HepG2 (cell line): Measurements from ENCODE around the gene DCAF6. TPM values are rescaled to one million over a fixed set of nuclear protein-coding genes. Genes with fewer than 3 reads are reported as not detected.

ENCODE experiments used
- ATAC-seq: fragments of 200-7000 bp; cut with Tn5 transposase; 3 replicates; pipeline ENCODE4 v1.9.1; 2020; ENCODE audit warnings: mild to moderate bottlenecking, moderate library complexity
- BruUV-seq: library from RNA; stranded (reverse); fragments of 400-500 nt; replicated peaks from 2 replicates; lab custom pipeline; 2021; lab: Mats Ljungman, UMichigan
- CTCF ChIA-PET: fragments of 300-600 bp; formaldehyde crosslinking; extraction: SDS; loops from one replicate; lab custom pipeline; 2021; ENCODE audit warnings: low total read pairs, inconsistent platforms, low intra/inter-chr PET ratio; lab: Yijun Ruan, JAX
- POLR2A ChIA-PET: fragments of 350-600 bp; sonication (Branson Sonifier 250); formaldehyde crosslinking; loops from one replicate; lab custom pipeline; 2020; ENCODE audit warnings: antibody characterized with exemption, inconsistent platforms; lab: Yijun Ruan, JAX
- DNase-seq: peaks from one replicate; pipeline ENCODE4 v3.0.0-alpha.2; 2015; ENCODE audit warnings: low spot score
- FAIRE-seq: peaks from 3 replicates; lab custom pipeline; 2011; peaks lifted over from hg19 to GRCh38; lab: Jason Lieb, UNC
- H2AFZ ChIP-seq: one replicate; pipeline ENCODE4 v1.6.1; 2011; ENCODE audit warnings: low read length, inconsistent platforms
- H3K27ac ChIP-seq: fragments of 300-600 bp; 3 replicates; pipeline ENCODE4 v1.8.0; 2011; ENCODE audit warnings: mixed run types, mild to moderate bottlenecking, mixed read lengths, low read length, inconsistent platforms; ENCODE audit not compliant: insufficient read depth; ENCODE audit errors: extremely low read length
- H3K27me3 ChIP-seq, 2 experiments: fragments of 200-600 bp in 1 of 2; 2 replicates in 1 of 2; 3 replicates in 1 of 2; pipeline versions ENCODE4 v1.6.0 to v1.8.0; 2011; ENCODE audit warnings: low read length in 2 of 2, mild to moderate bottlenecking in 2 of 2, moderate library complexity in 2 of 2, inconsistent platforms in 1 of 2; ENCODE audit not compliant: insufficient read depth in 2 of 2, control insufficient read depth in 1 of 2
- H3K36me3 ChIP-seq, 2 experiments: fragments of 200-600 bp in 1 of 2; replicated peaks in 1 of 2; 2 replicates in 1 of 2; 3 replicates in 1 of 2; pipeline versions ENCODE4 v1.5.1 to v1.8.0; 2011; ENCODE audit warnings: low read length in 2 of 2, inconsistent platforms in 1 of 2; ENCODE audit not compliant: insufficient read depth in 2 of 2, control insufficient read depth in 1 of 2
- H3K4me1 ChIP-seq: 2 replicates; pipeline ENCODE4 v1.5.1; 2012; ENCODE audit warnings: low read length, inconsistent platforms; ENCODE audit not compliant: insufficient read depth
- H3K4me2 ChIP-seq: 2 replicates; pipeline ENCODE4 v1.6.0; 2011; ENCODE audit warnings: low read depth, low read length, inconsistent platforms
- H3K4me3 ChIP-seq, 3 experiments: fragments of 200-600 bp in 1 of 3; sonication (generic), shearing (Covaris generic) in 1 of 3; replicated peaks in 1 of 3; 2 replicates each; pipeline ENCODE4 v1.5.1; 2011 to 2016; ENCODE audit warnings: low read length in 3 of 3, inconsistent platforms in 2 of 3, low read depth in 2 of 3, mild to moderate bottlenecking in 2 of 3, control low read depth in 1 of 3, mixed read lengths in 1 of 3; ENCODE audit not compliant: insufficient read depth in 1 of 3
- H3K79me2 ChIP-seq: one replicate; pipeline ENCODE4 v1.6.1; 2011; ENCODE audit warnings: low read length, inconsistent platforms; ENCODE audit not compliant: insufficient read depth
- H3K9ac ChIP-seq: 2 replicates; pipeline ENCODE4 v1.6.0; 2011; ENCODE audit warnings: mild to moderate bottlenecking, low read depth, low read length, inconsistent platforms; ENCODE audit not compliant: insufficient read depth
- H3K9me3 ChIP-seq: 2 replicates; pipeline ENCODE4 v1.5.1; 2012; ENCODE audit warnings: mild to moderate bottlenecking, low read length
- H4K20me1 ChIP-seq: 2 replicates; pipeline ENCODE4 v1.6.0; 2011; ENCODE audit warnings: inconsistent platforms, mild to moderate bottlenecking, low read length, moderate library complexity; ENCODE audit not compliant: insufficient read depth
- CEBPG ChIP-seq: IDR thresholded peaks from 2 replicates; pipeline ENCODE4 v1.6.1; 2016
- GATAD2A ChIP-seq: IDR thresholded peaks from 2 replicates; pipeline ENCODE4 v1.6.1; 2016
- HOXA5 ChIP-seq: sonication (generic); formaldehyde crosslinking; IDR thresholded peaks from 2 replicates; pipeline ENCODE4 v1.4.0; 2020; ENCODE audit warnings: missing genetic modification reagents
- KDM2A ChIP-seq: sonication (generic); formaldehyde crosslinking; IDR thresholded peaks from 2 replicates; pipeline ENCODE4 v1.4.0; 2020; ENCODE audit warnings: low read depth, missing genetic modification reagents, borderline replicate concordance
- KDM6A ChIP-seq: IDR thresholded peaks from 2 replicates; pipeline ENCODE4 v1.6.1; 2016; ENCODE audit warnings: low read depth
- KLF12 ChIP-seq: sonication (generic); formaldehyde crosslinking; IDR thresholded peaks from 2 replicates; pipeline ENCODE4 v1.4.0; 2020; ENCODE audit warnings: missing genetic modification reagents, borderline replicate concordance
- PHF21A ChIP-seq: sonication (generic); formaldehyde crosslinking; IDR thresholded peaks from 2 replicates; pipeline ENCODE4 v1.5.0; 2020; ENCODE audit warnings: mild to moderate bottlenecking, missing genetic modification reagents
- PLRG1 ChIP-seq: fragments of 450-650 bp; conservative IDR thresholded peaks from 2 replicates; pipeline ENCODE4 v1.6.1; 2016
- SRSF4 ChIP-seq: fragments of 200-400 bp; formaldehyde crosslinking; IDR thresholded peaks from one replicate; pipeline ENCODE4 v1.6.1; 2018; ENCODE audit warnings: mild to moderate bottlenecking, low read depth, low read length, moderate library complexity; ENCODE audit not compliant: poor library complexity, severe bottlenecking
- TCF7 ChIP-seq: sonication (generic); IDR thresholded peaks from 2 replicates; pipeline ENCODE4 v1.6.1; 2016; ENCODE audit warnings: antibody characterized with exemption, low read depth
- ZFX ChIP-seq: sonication (generic); formaldehyde crosslinking; IDR thresholded peaks from 2 replicates; pipeline ENCODE4 v1.4.0; 2020; ENCODE audit warnings: mild to moderate bottlenecking, low read depth, missing genetic modification reagents, moderate library complexity
- ZFY ChIP-seq: sonication (generic); formaldehyde crosslinking; IDR thresholded peaks from 2 replicates; pipeline ENCODE4 v1.4.0; 2020; ENCODE audit warnings: missing genetic modification reagents
- ZKSCAN1 ChIP-seq: fragments of 150-350 bp; IDR thresholded peaks from 2 replicates; pipeline ENCODE4 v1.6.1; 2014; ENCODE audit warnings: low read length
- ZNF543 ChIP-seq: sonication (generic); formaldehyde crosslinking; IDR thresholded peaks from 2 replicates; pipeline ENCODE4 v1.4.0; 2020; ENCODE audit warnings: mild to moderate bottlenecking, missing genetic modification reagents
- ZNF615 ChIP-seq: sonication (generic); formaldehyde crosslinking; IDR thresholded peaks from 2 replicates; pipeline ENCODE4 v1.5.0; 2020; ENCODE audit warnings: mild to moderate bottlenecking, missing genetic modification reagents, borderline replicate concordance
- ZNF644 ChIP-seq: IDR thresholded peaks from 2 replicates; pipeline ENCODE4 v1.6.1; 2016; ENCODE audit warnings: low read depth
- WGBS: methylation state at CpG from one replicate; pipeline ENCODE4 v1.1.6; 2017; ENCODE audit warnings: low lambda C conversion rate; 5-methylcytosine and 5-hydroxymethylcytosine counted together
- in situ Hi-C: cut with HindIII; loops from 2 replicates; pipeline ENCODE4 v1.10.0; 2017; ENCODE audit warnings: low pct_unique_long_range_greater_than_20kb; ENCODE audit not compliant: extremely low pct_ligation_motif_present
- intact Hi-C: fragments of 100-400 bp; cut with micrococcal nuclease; formaldehyde crosslinking; loops from one replicate; pipeline ENCODE4 v1.10.0; 2022; ENCODE audit not compliant: unreplicated experiment
- polyA plus RNA-seq, 8 experiments: library from polyadenylated mRNA; depleted of rRNA in 3 of 8; stranded (reverse) in 7 of 8; unstranded in 1 of 8; fragments of >200 nt; fragmentation: Illumina TruSeq in 4 of 8; extraction: Trizol in 4 of 8; gene quantifications; 2 replicates each; pipeline versions ENCODE4 v1.2.1 to v1.2.3, GENCODE V29; 2011 to 2016; ENCODE audit warnings: low read depth in 4 of 8, missing spikeins in 1 of 8, mixed read lengths in 1 of 8; ENCODE audit not compliant: insufficient read depth in 1 of 8
- total RNA-seq, 5 experiments: library from RNA; depleted of rRNA; stranded (reverse); fragments of >200 nt; fragmentation: Illumina TruSeq; extraction: Trizol; gene quantifications; 2 replicates each; pipeline ENCODE4 v1.2.3, GENCODE V29; 2016; ENCODE audit warnings: low read depth in 1 of 5
- TF ChIP-seq, protein P1 (sequence below): sonication (generic); formaldehyde crosslinking; conservative IDR thresholded peaks from 2 replicates; pipeline ENCODE4 v1.8.1; 2023; ENCODE audit warnings: missing genetic modification reagents
- TF ChIP-seq, protein P2 (sequence below): sonication (generic); IDR thresholded peaks from 2 replicates; pipeline ENCODE4 v1.6.1; 2016; ENCODE audit warnings: low read depth, borderline replicate concordance
- TF ChIP-seq, protein P3 (sequence below): sonication (generic); formaldehyde crosslinking; IDR thresholded peaks from 2 replicates; pipeline ENCODE4 v1.5.0; 2020; ENCODE audit warnings: missing genetic modification reagents

DCAF6 gene
- total and polyA plus RNA-seq, 2 of the 13 experiments (the other 11 are each of a cell fraction or from before 2014, with no cell fraction given): 24.7 to 33.7 TPM

DNA sequence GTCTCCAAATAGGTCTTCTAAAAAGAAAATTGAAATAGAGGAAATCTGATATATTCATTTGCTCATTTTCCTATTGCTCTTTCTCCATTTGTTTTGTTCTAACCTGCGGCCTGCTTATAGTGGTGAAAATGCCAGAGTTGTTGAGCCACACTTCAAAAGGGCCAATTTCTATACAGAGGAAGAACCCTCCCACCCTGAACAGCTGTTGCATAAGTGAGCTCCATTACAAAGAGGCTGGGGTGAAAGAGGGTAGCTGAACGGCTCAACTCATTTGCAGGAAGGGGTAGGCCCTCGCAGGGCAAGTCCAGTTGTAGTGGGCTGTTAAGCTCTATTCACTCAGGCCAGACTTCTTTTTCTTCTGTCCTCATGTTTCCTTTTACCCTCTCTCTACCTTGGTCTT is 31.3 kb upstream of the DCAF6 start:
- Histone ChIP-seq H3K4me2 (peak overlapping the region; percentile 66), H2AFZ (peak overlapping the region; percentile 51), H3K4me3 (peak overlapping the region in 2 of 3 experiments; percentile 36 to 40; a peak in 1 of 6 replicates), H4K20me1 (no peaks in the 10 kb centered on the region), H3K27me3 (no peaks in the 10 kb centered on the region; a peak in 1 of 5 replicates), H3K79me2 (no peaks in the 10 kb centered on the region), H3K9me3 (peaks cover 12% of the 10 kb centered on the region), H3K4me1 (peaks cover 21% of the 10 kb centered on the region), H3K36me3 (no peaks in the 10 kb centered on the region), H3K9ac (0 out of 2 replicates have a peak overlapping the region, but pooled peaks have one; percentile 16), H3K27ac (no peak overlapping the region)
- DNase-seq: peak; percentile 48
- 2% methylated on average over 3 of the region's 3 CpGs for WGBS
- no peak for FAIRE-seq
- ATAC-seq: peak; percentile 87
- intact Hi-C loops (no loop called here), in situ Hi-C loops (no loop called here)
- TF ChIP-seq ZKSCAN1 (no peak), ZNF543 (CRISPR knock-in tag) (no peak), GATAD2A (peak; percentile 56; the same call in 1 of the 2 replicates), SRSF4 (no peak), ZFY (CRISPR knock-in tag) (0 out of 2 replicates have a peak, but pooled peaks have one; percentile 29), ZNF615 (CRISPR knock-in tag) (no peak), HOXA5 (no peak), PLRG1 (no peak), KDM6A (CRISPR knock-in tag) (no peak), PHF21A (0 out of 2 replicates have a peak, but pooled peaks have one; percentile 19), TCF7 (peak; percentile 36; the same call in 1 of the 2 replicates), CEBPG (CRISPR knock-in tag) (peak; percentile 50), KDM2A (CRISPR knock-in tag) (no peak), ZFX (CRISPR knock-in tag) (peak; percentile 55), ZNF644 (CRISPR knock-in tag) (0 out of 2 replicates have a peak, but pooled peaks have one; percentile 15), KLF12 (CRISPR knock-in tag) (no peak)
- TF ChIP-seq, protein P1, sequence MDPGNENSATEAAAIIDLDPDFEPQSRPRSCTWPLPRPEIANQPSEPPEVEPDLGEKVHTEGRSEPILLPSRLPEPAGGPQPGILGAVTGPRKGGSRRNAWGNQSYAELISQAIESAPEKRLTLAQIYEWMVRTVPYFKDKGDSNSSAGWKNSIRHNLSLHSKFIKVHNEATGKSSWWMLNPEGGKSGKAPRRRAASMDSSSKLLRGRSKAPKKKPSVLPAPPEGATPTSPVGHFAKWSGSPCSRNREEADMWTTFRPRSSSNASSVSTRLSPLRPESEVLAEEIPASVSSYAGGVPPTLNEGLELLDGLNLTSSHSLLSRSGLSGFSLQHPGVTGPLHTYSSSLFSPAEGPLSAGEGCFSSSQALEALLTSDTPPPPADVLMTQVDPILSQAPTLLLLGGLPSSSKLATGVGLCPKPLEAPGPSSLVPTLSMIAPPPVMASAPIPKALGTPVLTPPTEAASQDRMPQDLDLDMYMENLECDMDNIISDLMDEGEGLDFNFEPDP (CRISPR knock-in tag): no peak
- TF ChIP-seq, protein P2, sequence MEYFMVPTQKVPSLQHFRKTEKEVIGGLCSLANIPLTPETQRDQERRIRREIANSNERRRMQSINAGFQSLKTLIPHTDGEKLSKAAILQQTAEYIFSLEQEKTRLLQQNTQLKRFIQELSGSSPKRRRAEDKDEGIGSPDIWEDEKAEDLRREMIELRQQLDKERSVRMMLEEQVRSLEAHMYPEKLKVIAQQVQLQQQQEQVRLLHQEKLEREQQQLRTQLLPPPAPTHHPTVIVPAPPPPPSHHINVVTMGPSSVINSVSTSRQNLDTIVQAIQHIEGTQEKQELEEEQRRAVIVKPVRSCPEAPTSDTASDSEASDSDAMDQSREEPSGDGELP: peak; percentile 62
- TF ChIP-seq, protein P3, sequence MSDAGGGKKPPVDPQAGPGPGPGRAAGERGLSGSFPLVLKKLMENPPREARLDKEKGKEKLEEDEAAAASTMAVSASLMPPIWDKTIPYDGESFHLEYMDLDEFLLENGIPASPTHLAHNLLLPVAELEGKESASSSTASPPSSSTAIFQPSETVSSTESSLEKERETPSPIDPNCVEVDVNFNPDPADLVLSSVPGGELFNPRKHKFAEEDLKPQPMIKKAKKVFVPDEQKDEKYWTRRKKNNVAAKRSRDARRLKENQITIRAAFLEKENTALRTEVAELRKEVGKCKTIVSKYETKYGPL: peak; percentile 91; the same call in 1 of the 2 replicates
- CTCF ChIA-PET: no interaction called here
- no TSS peak for BruUV-seq
- POLR2A ChIA-PET: interaction anchor here (1.0 to 2.3 kb wide), 4 partner anchors 9 to 31 kb away, joined by 3 to 12 read pairs (median 7); partner anchors contain the start of genes ADCY10, DCAF6 and MPC2
